Eye (tissue), 1 donor: ENCODE measurements around the gene LANCL1.

Experiments used
- DNase-seq: peaks from one replicate; pipeline ENCODE4 v3.0.0-alpha.2; 2015

The LANCL1 gene

GRCh38 chr2:210388148-210388547 is 88.4 kb downstream of the LANCL1 start:
- DNase-seq: no peak

DNA sequence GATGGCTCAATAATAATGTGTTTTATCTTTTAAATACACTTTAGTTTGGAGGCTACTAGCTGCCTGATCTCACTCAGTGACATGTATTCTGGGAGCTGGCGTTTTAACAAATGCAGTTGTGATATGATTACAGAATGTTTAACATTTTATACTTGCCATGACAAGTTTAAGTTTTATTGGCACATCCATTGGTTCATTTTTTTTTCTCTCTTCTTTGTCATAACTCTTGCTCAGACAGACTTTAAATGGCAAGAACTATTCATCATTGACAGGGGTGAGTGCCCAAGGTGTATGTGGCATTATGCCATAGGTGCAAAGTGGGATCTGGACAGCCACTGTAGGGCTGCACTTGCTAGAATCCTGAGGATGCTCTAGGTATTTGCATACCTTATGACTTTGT is 89.5 kb downstream of the LANCL1 start:
- DNase-seq: no peak
